SK-N-SH (cell line): Measurements from ENCODE around the gene UCK1. TPM values are rescaled to one million over a fixed set of nuclear protein-coding genes. Genes with fewer than 3 reads are reported as not detected.

Experiments used
- CTCF ChIA-PET: fragments of 300-600, 350-600 bp; formaldehyde crosslinking; extraction: SDS; loops from one replicate; lab custom pipeline; 2021; lab: Yijun Ruan, JAX
- POLR2A ChIA-PET: fragments of 350-600 bp; sonication (Branson Sonifier 250); formaldehyde crosslinking; extraction: SDS; loops from one replicate; lab custom pipeline; 2020; ENCODE audit warnings: antibody characterized with exemption, inconsistent platforms; lab: Yijun Ruan, JAX
- DNase-seq: peaks from one replicate; pipeline ENCODE4 v3.0.0; 2012
- H2AFZ ChIP-seq: fragments of 200-600 bp; sonication (generic); 2 replicates; pipeline ENCODE4 v1.8.1; 2016; ENCODE audit warnings: antibody characterized with exemption, mild to moderate bottlenecking, low read depth
- H3F3A ChIP-seq: fragments of 200-600 bp; sonication (generic); replicated peaks from 2 replicates; pipeline ENCODE3; 2016; ENCODE audit warnings: antibody characterized with exemption, mild to moderate bottlenecking; ENCODE audit not compliant: insufficient read depth
- H3K27ac ChIP-seq, 2 experiments: fragments of 200-500 bp in 1 of 2; fragments of 200-600 bp in 1 of 2; sonication (Bioruptor generic) in 1 of 2; sonication (generic), shearing (Covaris generic) in 1 of 2; 2 replicates each; pipeline versions ENCODE4 v1.5.1 to v1.6.1; 2014 to 2016; ENCODE audit warnings: low read depth in 2 of 2, inconsistent platforms in 1 of 2, low read length in 1 of 2, mild to moderate bottlenecking in 1 of 2, mixed read lengths in 1 of 2
- H3K27me3 ChIP-seq: fragments of 200-600 bp; sonication (generic), shearing (Covaris generic); 2 replicates; pipeline ENCODE4 v1.6.1; 2016; ENCODE audit warnings: mixed run types; ENCODE audit not compliant: insufficient read depth
- H3K36me3 ChIP-seq, 2 experiments: fragments of 200-500 bp in 1 of 2; fragments of 200-600 bp in 1 of 2; sonication (Bioruptor generic) in 1 of 2; sonication (generic) in 1 of 2; replicated peaks in 1 of 2; 2 replicates each; pipeline versions ENCODE3 to v1.5.1; 2014 to 2016; ENCODE audit warnings: low read length in 1 of 2, mild to moderate bottlenecking in 1 of 2; ENCODE audit not compliant: insufficient read depth in 2 of 2, control insufficient read depth in 1 of 2
- H3K4me1 ChIP-seq, 2 experiments: fragments of 200-500 bp in 1 of 2; fragments of 200-600 bp in 1 of 2; sonication (Bioruptor generic) in 1 of 2; sonication (generic), shearing (Covaris generic) in 1 of 2; 2 replicates each; pipeline versions ENCODE4 v1.5.1 to v1.6.1; 2014 to 2016; ENCODE audit warnings: low read depth in 1 of 2, low read length in 1 of 2, mixed run types in 1 of 2; ENCODE audit not compliant: insufficient read depth in 2 of 2, control insufficient read depth in 1 of 2
- H3K4me2 ChIP-seq: fragments of 200-600 bp; sonication (generic), shearing (Covaris generic); 2 replicates; pipeline ENCODE4 v1.6.1; 2017; ENCODE audit warnings: mixed run types
- H3K4me3 ChIP-seq, 2 experiments: fragments of 200-500 bp in 1 of 2; fragments of 200-600 bp in 1 of 2; sonication (Bioruptor generic) in 1 of 2; sonication (generic), shearing (Covaris generic) in 1 of 2; 2 replicates each; pipeline versions ENCODE4 v1.5.1 to v1.8.1; 2014 to 2016; ENCODE audit warnings: low read depth in 2 of 2, inconsistent platforms in 1 of 2, low read length in 1 of 2, mild to moderate bottlenecking in 1 of 2, mixed read lengths in 1 of 2, moderate library complexity in 1 of 2
- H3K79me2 ChIP-seq: fragments of 200-600 bp; sonication (generic); 2 replicates; pipeline ENCODE4 v1.8.1; 2017; ENCODE audit warnings: mild to moderate bottlenecking; ENCODE audit not compliant: insufficient read depth
- H3K9ac ChIP-seq: fragments of 200-600 bp; sonication (generic); 2 replicates; pipeline ENCODE4 v1.6.1; 2017; ENCODE audit warnings: mixed run types
- H3K9me2 ChIP-seq: fragments of 200-600 bp; sonication (generic); 2 replicates; pipeline ENCODE4 v1.6.1; 2017; ENCODE audit warnings: mixed run types
- H3K9me3 ChIP-seq: fragments of 200-600 bp; sonication (generic); 2 replicates; pipeline ENCODE4 v1.6.1; 2017; ENCODE audit warnings: mixed run types, mild to moderate bottlenecking, moderate library complexity
- H4K20me1 ChIP-seq: fragments of 200-600 bp; sonication (generic); 2 replicates; pipeline ENCODE4 v1.6.1; 2017; ENCODE audit warnings: mild to moderate bottlenecking, mixed run types; ENCODE audit not compliant: insufficient read depth
- CHD2 ChIP-seq: fragments of 150-350 bp; IDR thresholded peaks from 2 replicates; pipeline ENCODE4 v1.6.1; 2018; ENCODE audit warnings: low read length; ENCODE audit not compliant: partially characterized antibody
- ELF1 ChIP-seq: IDR thresholded peaks from 2 replicates; pipeline ENCODE4 v1.4.0; 2012
- EP300 ChIP-seq, 2 experiments: IDR thresholded peaks; 2 replicates each; pipeline versions ENCODE4 v1.4.0 to v1.6.1; 2012; ENCODE audit warnings: borderline replicate concordance in 1 of 2, low read depth in 1 of 2, low read length in 1 of 2
- FOSL2 ChIP-seq: IDR thresholded peaks from 2 replicates; pipeline ENCODE4 v1.4.0; 2012; ENCODE audit warnings: low read depth, mild to moderate bottlenecking, moderate library complexity, borderline replicate concordance
- NFIC ChIP-seq: IDR thresholded peaks from 2 replicates; pipeline ENCODE4 v1.4.0; 2012; ENCODE audit warnings: borderline replicate concordance
- NRF1 ChIP-seq: IDR thresholded peaks from 2 replicates; pipeline ENCODE4 v1.6.1; 2012; ENCODE audit warnings: low read depth, mild to moderate bottlenecking, low read length
- POLR2AphosphoS5 ChIP-seq: IDR thresholded peaks from 2 replicates; pipeline ENCODE4 v1.6.1; 2012; ENCODE audit warnings: low read depth, low read length
- RFX5 ChIP-seq: IDR thresholded peaks from 2 replicates; pipeline ENCODE4 v1.6.1; 2012; ENCODE audit warnings: mild to moderate bottlenecking, improper control_type of control experiment, low read length
- SIN3A ChIP-seq: IDR thresholded peaks from 2 replicates; pipeline ENCODE4 v1.6.1; 2012; ENCODE audit warnings: low read depth, mild to moderate bottlenecking, low read length, moderate library complexity, borderline replicate concordance
- TAF1 ChIP-seq: IDR thresholded peaks from 2 replicates; pipeline ENCODE4 v1.6.1; 2012; ENCODE audit warnings: low read depth, mild to moderate bottlenecking, low read length, moderate library complexity, borderline replicate concordance
- YY1 ChIP-seq: IDR thresholded peaks from 2 replicates; pipeline ENCODE4 v1.4.0; 2012; ENCODE audit warnings: low read depth, mild to moderate bottlenecking
- WGBS: methylation state at CpG from one replicate; pipeline ENCODE4 v1.1.6; 2017; ENCODE audit warnings: low lambda C conversion rate; 5-methylcytosine and 5-hydroxymethylcytosine counted together
- polyA plus RNA-seq, 3 experiments: library from polyadenylated mRNA; depleted of rRNA; stranded (reverse); fragments of >200 nt; gene quantifications; 2 replicates each; pipeline ENCODE4 v1.2.3, GENCODE V29; 2012
- TF ChIP-seq, protein P1 (sequence below): IDR thresholded peaks from 2 replicates; pipeline ENCODE4 v1.4.0; 2012; ENCODE audit warnings: low read depth
- TF ChIP-seq, protein P2 (sequence below): IDR thresholded peaks from 2 replicates; pipeline ENCODE4 v1.6.1; 2012; ENCODE audit warnings: mild to moderate bottlenecking, low read depth, low read length, moderate library complexity

Gene UCK1
- polyA plus RNA-seq, 1 of the 3 experiments (the other 2 are of a cell fraction) = 32.9 TPM

DNA sequence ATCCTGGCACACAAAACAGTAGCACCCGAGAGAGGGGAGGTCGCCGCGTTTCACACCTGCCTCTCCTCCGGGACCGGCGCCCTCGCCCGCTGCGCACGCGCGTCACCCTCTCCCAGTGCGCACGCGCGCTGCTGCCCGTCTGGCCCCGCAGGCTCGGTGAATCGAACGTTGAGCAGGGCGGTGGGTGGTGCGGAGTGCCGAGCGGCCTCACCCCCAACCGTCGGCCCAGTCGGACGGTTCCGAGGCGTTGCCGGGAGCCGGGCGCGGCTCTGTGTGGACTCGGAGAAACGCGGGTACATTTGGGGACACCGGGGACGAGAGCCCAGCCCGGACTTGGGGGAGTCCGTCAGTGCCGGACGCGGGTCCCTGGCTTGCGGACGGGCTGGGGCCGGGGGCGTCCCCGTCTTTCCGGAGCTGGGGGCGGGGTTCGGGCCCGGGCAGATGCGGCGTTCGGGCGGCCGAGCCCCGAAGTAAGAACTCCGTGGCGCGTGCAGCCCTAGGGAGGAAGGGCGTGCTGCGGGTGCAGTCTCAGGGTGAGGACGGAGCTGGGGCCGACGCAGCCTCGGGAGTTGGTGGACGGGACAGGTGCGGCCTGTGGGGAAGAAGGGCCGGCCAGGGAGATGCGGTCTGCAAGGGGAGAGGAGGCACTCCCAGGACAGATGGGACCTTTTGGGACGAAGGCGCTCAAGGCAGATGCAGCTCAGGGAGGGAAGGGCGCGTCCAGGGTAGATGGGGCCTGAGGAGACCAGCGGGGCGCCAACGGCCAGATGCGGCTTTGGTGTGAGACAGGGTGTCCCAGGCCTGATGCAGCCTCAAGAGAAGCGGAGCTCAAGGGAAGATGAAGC is 28.1 kb downstream of the UCK1 start, which contains the start of gene POMT1:
POMT1 (plus strand) TSS at position 138 of the 845 bp plus-strand sequence. CDS start 1,301 bp downstream, outside the sequence.
- peak within 1 kb of the TSS; percentile 23 to 82; a peak in 3 of 4 replicates for H3K27ac ChIP-seq
- H4K20me1 ChIP-seq = no peaks in the 10 kb centered on the region
- peaks cover 3 to 16% of the 10 kb centered on the region in 2 experiments; a peak in 1 of 4 replicates for H3K4me1 ChIP-seq
- H3K79me2 ChIP-seq = peaks cover 30% of the 10 kb centered on the region
- no peaks in the 10 kb centered on the region for H3K9me3 ChIP-seq
- H3K4me2 ChIP-seq = peak within 1 kb of the TSS; percentile 94
- H2AFZ ChIP-seq = peak within 1 kb of the TSS; percentile 96
- ChIA-PET CTCF (interaction anchor here (0.7 to 1.7 kb wide), 5 partner anchors 9 to 236 kb away, joined by 4 to 10 read pairs (median 6); no protein-coding TSS in a partner anchor), POLR2A (interaction anchor here (0.8 kb wide), 1 partner anchor 11 kb away, joined by 4 read pairs; no protein-coding TSS in a partner anchor)
- H3K36me3 ChIP-seq = peaks cover 10 to 38% of the 10 kb centered on the region in 2 experiments
- H3K9me2 ChIP-seq = no peaks in the 10 kb centered on the region
- WGBS = under 1% methylated on average over 38 of the region's 83 CpGs
- no peaks in the 10 kb centered on the region for H3K27me3 ChIP-seq
- peak; percentile 99 for DNase-seq
- H3K9ac ChIP-seq = peak within 1 kb of the TSS; percentile 74
- peak; percentile 57 for TF ChIP-seq CHD2
- TF ChIP-seq, protein P1, sequence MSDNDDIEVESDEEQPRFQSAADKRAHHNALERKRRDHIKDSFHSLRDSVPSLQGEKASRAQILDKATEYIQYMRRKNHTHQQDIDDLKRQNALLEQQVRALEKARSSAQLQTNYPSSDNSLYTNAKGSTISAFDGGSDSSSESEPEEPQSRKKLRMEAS = peak; percentile 46; the same call in 1 of the 2 replicates
- TF ChIP-seq EP300 (IDR thresholded peaks at IDR 0.05; ENCODE audit: borderline replicate concordance in 1 of 2, low read depth in 1 of 2, low read length in 1 of 2) = no peak
- no peak for TF ChIP-seq FOSL2
- TF ChIP-seq RFX5 = no peak
- TF ChIP-seq, protein P2, sequence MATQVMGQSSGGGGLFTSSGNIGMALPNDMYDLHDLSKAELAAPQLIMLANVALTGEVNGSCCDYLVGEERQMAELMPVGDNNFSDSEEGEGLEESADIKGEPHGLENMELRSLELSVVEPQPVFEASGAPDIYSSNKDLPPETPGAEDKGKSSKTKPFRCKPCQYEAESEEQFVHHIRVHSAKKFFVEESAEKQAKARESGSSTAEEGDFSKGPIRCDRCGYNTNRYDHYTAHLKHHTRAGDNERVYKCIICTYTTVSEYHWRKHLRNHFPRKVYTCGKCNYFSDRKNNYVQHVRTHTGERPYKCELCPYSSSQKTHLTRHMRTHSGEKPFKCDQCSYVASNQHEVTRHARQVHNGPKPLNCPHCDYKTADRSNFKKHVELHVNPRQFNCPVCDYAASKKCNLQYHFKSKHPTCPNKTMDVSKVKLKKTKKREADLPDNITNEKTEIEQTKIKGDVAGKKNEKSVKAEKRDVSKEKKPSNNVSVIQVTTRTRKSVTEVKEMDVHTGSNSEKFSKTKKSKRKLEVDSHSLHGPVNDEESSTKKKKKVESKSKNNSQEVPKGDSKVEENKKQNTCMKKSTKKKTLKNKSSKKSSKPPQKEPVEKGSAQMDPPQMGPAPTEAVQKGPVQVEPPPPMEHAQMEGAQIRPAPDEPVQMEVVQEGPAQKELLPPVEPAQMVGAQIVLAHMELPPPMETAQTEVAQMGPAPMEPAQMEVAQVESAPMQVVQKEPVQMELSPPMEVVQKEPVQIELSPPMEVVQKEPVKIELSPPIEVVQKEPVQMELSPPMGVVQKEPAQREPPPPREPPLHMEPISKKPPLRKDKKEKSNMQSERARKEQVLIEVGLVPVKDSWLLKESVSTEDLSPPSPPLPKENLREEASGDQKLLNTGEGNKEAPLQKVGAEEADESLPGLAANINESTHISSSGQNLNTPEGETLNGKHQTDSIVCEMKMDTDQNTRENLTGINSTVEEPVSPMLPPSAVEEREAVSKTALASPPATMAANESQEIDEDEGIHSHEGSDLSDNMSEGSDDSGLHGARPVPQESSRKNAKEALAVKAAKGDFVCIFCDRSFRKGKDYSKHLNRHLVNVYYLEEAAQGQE = peak; percentile 17; the same call in 1 of the 2 replicates
- peak; percentile 64 for TF ChIP-seq YY1
- TF ChIP-seq ELF1 = no peak
- TF ChIP-seq NFIC = no peak
- peak; percentile 89; the same call in 1 of the 2 replicates for TF ChIP-seq SIN3A
- peak; percentile 96 for TF ChIP-seq NRF1
- 0 out of 2 replicates have a peak, but pooled peaks have one; percentile 28 for TF ChIP-seq TAF1
- TF ChIP-seq POLR2AphosphoS5 = peak; percentile 79; the same call in 1 of the 2 replicates
- peak within 1 kb of the TSS; percentile 87 to 99 for H3K4me3 ChIP-seq
- H3F3A ChIP-seq = peaks cover 30% of the 10 kb centered on the region
